Keratinocyte (primary cell): Measurements from ENCODE around the gene DNAI2. TPM values are rescaled to one million over a fixed set of nuclear protein-coding genes. Genes with fewer than 3 reads are reported as not detected.

Experiments
- DNase-seq: peaks from one replicate; pipeline ENCODE4 v3.0.0-alpha.2; 2011; ENCODE audit warnings: low read depth, missing footprints, low spot score
- FAIRE-seq: peaks from 2 replicates; lab custom pipeline; 2011; peaks lifted over from hg19 to GRCh38; lab: Jason Lieb, UNC
- H2AFZ ChIP-seq: 2 replicates; pipeline ENCODE4 v1.6.0; 2012; ENCODE audit warnings: low read length, control low read depth, inconsistent platforms; ENCODE audit not compliant: control insufficient read depth
- H3K27ac ChIP-seq: 2 replicates; pipeline ENCODE4 v1.5.1; 2011; ENCODE audit warnings: low read length; ENCODE audit not compliant: control insufficient read depth, insufficient read depth
- H3K27me3 ChIP-seq: 3 replicates; pipeline ENCODE4 v1.6.0; 2011; ENCODE audit warnings: low read length; ENCODE audit not compliant: control insufficient read depth, insufficient read depth; ENCODE audit errors: extremely low read depth
- H3K36me3 ChIP-seq, 2 experiments: 2 replicates in 1 of 2; 3 replicates in 1 of 2; pipeline ENCODE4 v1.5.1; 2011; ENCODE audit warnings: low read length in 2 of 2, mild to moderate bottlenecking in 1 of 2; ENCODE audit not compliant: control insufficient read depth in 2 of 2, insufficient read depth in 2 of 2; ENCODE audit errors: extremely low read depth in 1 of 2
- H3K4me1 ChIP-seq: 3 replicates; pipeline ENCODE4 v1.5.1; 2011; ENCODE audit warnings: low read length; ENCODE audit not compliant: control insufficient read depth, insufficient read depth; ENCODE audit errors: extremely low read depth
- H3K4me2 ChIP-seq: 3 replicates; pipeline ENCODE4 v1.6.0; 2011; ENCODE audit warnings: low read depth, low read length; ENCODE audit not compliant: control insufficient read depth, insufficient read depth; ENCODE audit errors: extremely low read depth
- H3K4me3 ChIP-seq, 3 experiments: fragments of 200-600 bp in 1 of 3; sonication (generic) in 1 of 3; 2 replicates in 2 of 3; 3 replicates in 1 of 3; pipeline ENCODE4 v1.5.1; 2011 to 2016; ENCODE audit warnings: low read length in 3 of 3, mild to moderate bottlenecking in 3 of 3, control low read depth in 2 of 3, inconsistent platforms in 1 of 3, low read depth in 1 of 3, mixed read lengths in 1 of 3, mixed run types in 1 of 3, moderate library complexity in 1 of 3; ENCODE audit not compliant: control insufficient read depth in 2 of 3, insufficient read depth in 2 of 3; ENCODE audit errors: extremely low read depth in 1 of 3
- H3K79me2 ChIP-seq: 2 replicates; pipeline ENCODE4 v1.6.0; 2012; ENCODE audit warnings: low read length; ENCODE audit not compliant: control insufficient read depth, insufficient read depth
- H3K9ac ChIP-seq: 3 replicates; pipeline ENCODE4 v1.6.0; 2011; ENCODE audit warnings: low read length; ENCODE audit not compliant: control insufficient read depth, insufficient read depth; ENCODE audit errors: extremely low read depth
- H3K9me1 ChIP-seq: 3 replicates; pipeline ENCODE4 v1.6.0; 2011; ENCODE audit warnings: low read length; ENCODE audit not compliant: control insufficient read depth, insufficient read depth; ENCODE audit errors: extremely low read depth
- H3K9me3 ChIP-seq: 2 replicates; pipeline ENCODE4 v1.5.1; 2012; ENCODE audit warnings: low read depth, low read length; ENCODE audit not compliant: control insufficient read depth
- H4K20me1 ChIP-seq: 3 replicates; pipeline ENCODE4 v1.6.0; 2011; ENCODE audit warnings: low read length; ENCODE audit not compliant: control insufficient read depth, insufficient read depth; ENCODE audit errors: extremely low read depth
- CTCF ChIP-seq, 3 experiments: IDR thresholded peaks in 1 of 3; conservative IDR thresholded peaks in 1 of 3; optimal IDR thresholded peaks in 1 of 3; 2 replicates in 2 of 3; 3 replicates in 1 of 3; pipeline versions ENCODE3 to v1.5.1; 2011; ENCODE audit warnings: low read length in 3 of 3, mild to moderate bottlenecking in 3 of 3, moderate library complexity in 2 of 3, control low read depth in 1 of 3, inconsistent platforms in 1 of 3; ENCODE audit not compliant: insufficient read depth in 2 of 3; ENCODE audit errors: extremely low read depth in 1 of 3
- EZH2 ChIP-seq: IDR thresholded peaks from one replicate; pipeline ENCODE4 v1.6.1; 2012; ENCODE audit warnings: inconsistent platforms, mild to moderate bottlenecking, low read length, moderate library complexity
- dilution Hi-C: fragments of 300-500 bp; cut with MboI; formaldehyde crosslinking; loops from one replicate; pipeline ENCODE4 v1.7.0; 2020; ENCODE audit warnings: low sequenced_read_pairs; ENCODE audit not compliant: extremely low pct_ligation_motif_present
- polyA plus RNA-seq, 5 experiments: library from polyadenylated mRNA; depleted of rRNA in 3 of 5; stranded (reverse) in 3 of 5; stranded (forward) in 1 of 5; unstranded in 1 of 5; fragments of >200 nt; gene quantifications; 1 replicate in 1 of 5; 2 replicates in 3 of 5; 3 replicates in 1 of 5; pipeline versions ENCODE4 v1.2.1 to v1.2.3, GENCODE V29; 2011 to 2012; ENCODE audit warnings: missing spikeins in 2 of 5, low read depth in 1 of 5, low replicate concordance in 1 of 5

The DNAI2 gene
- polyA plus RNA-seq, 1 donor (not counting 4 experiments of a cell fraction or from before 2014, with no cell fraction given) = not detected

- dilution Hi-C loops = no loop called here
- DNase-seq = no peak
- FAIRE-seq = no peak
- Histone ChIP-seq H3K27me3 (peaks cover 5% of the 10 kb centered on the region), H4K20me1 (no peaks in the 10 kb centered on the region), H2AFZ (no peak overlapping the region), H3K27ac (no peak overlapping the region), H3K4me3 (no peak overlapping the region), H3K9me3 (no peaks in the 10 kb centered on the region), H3K9ac (no peak overlapping the region), H3K79me2 (no peaks in the 10 kb centered on the region), H3K4me2 (no peak overlapping the region), H3K4me1 (no peaks in the 10 kb centered on the region), H3K9me1 (no peaks in the 10 kb centered on the region), H3K36me3 (no peaks in the 10 kb centered on the region)
- no peak for TF ChIP-seq CTCF (optimal IDR thresholded peaks at IDR 0.05 in 1 of 3, IDR thresholded peaks at IDR 0.05 in 1 of 3, conservative IDR thresholded peaks at IDR 0.05 in 1 of 3; ENCODE audit: extremely low read depth in 1 of 3, insufficient read depth in 2 of 3, low read length in 3 of 3)
- no peak for TF ChIP-seq EZH2
These were observed 45.6 kb upstream of the DNAI2 start for GRCh38 chr17:74228306-74228978.

GRCh38 chr17:74230896-74231295 is 43.1 kb upstream of the DNAI2 start:
- dilution Hi-C loops = no loop called here
- Histone ChIP-seq H3K4me2 (no peak overlapping the region), H3K27ac (no peak overlapping the region), H3K9ac (no peak overlapping the region), H3K9me3 (no peaks in the 10 kb centered on the region), H3K4me3 (no peak overlapping the region), H3K36me3 (no peaks in the 10 kb centered on the region), H3K79me2 (no peaks in the 10 kb centered on the region), H3K9me1 (no peaks in the 10 kb centered on the region), H3K27me3 (peaks cover 2% of the 10 kb centered on the region), H4K20me1 (no peaks in the 10 kb centered on the region), H2AFZ (no peak overlapping the region), H3K4me1 (no peaks in the 10 kb centered on the region)
- no peak for TF ChIP-seq CTCF (optimal IDR thresholded peaks at IDR 0.05 in 1 of 3, IDR thresholded peaks at IDR 0.05 in 1 of 3, conservative IDR thresholded peaks at IDR 0.05 in 1 of 3; ENCODE audit: extremely low read depth in 1 of 3, insufficient read depth in 2 of 3, low read length in 3 of 3)
- no peak for TF ChIP-seq EZH2
- DNase-seq (no peak), FAIRE-seq (no peak)
